ENCODE data around the gene BRMS1L.
"Not testable (repeated sequence)": the region's sequence is repeated elsewhere in the genome, so short reads cannot be mapped to it uniquely, and the experiment has no call there.

Gene BRMS1L

GRCh38 chr14:35821564-35822411, 4.3 kb upstream of the BRMS1L start:
- DNase-seq (ENCODE audit: low read depth), result no peak

GRCh38 chr14:35822501-35822900, 3.6 kb upstream of the BRMS1L start:
- DNase-seq (ENCODE audit: low read depth), result no peak

- DNase-seq (ENCODE audit: low read depth), result not testable (repeated sequence)
Observed at GRCh38 chr14:35824446-35825165, 1.5 kb upstream of the BRMS1L start.

GRCh38 chr14:35825968-35826217, 245 bp upstream of the BRMS1L start:
- DNase-seq (ENCODE audit: low read depth), result no peak

GRCh38 chr14:35826952-35827416, 846 bp downstream of the BRMS1L start:
- DNase-seq (ENCODE audit: low read depth), result no peak

- DNase-seq (ENCODE audit: low read depth), result no peak
Observed at GRCh38 chr14:35827678-35828472, 1.7 kb downstream of the BRMS1L start.

GRCh38 chr14:35829449-35829848, 3.3 kb downstream of the BRMS1L start:
- no peak for DNase-seq (ENCODE audit: low read depth)

GRCh38 chr14:35835208-35835982, 9.3 kb downstream of the BRMS1L start:
- no peak for DNase-seq (ENCODE audit: low read depth)

- DNase-seq (ENCODE audit: low read depth), result not testable (repeated sequence)
Observed at GRCh38 chr14:35841704-35842103, 15.6 kb downstream of the BRMS1L start.

- DNase-seq (ENCODE audit: low read depth), result not testable (repeated sequence)
Observed at GRCh38 chr14:35842245-35842644, 16.1 kb downstream of the BRMS1L start.

GRCh38 chr14:35844494-35844893, 18.4 kb downstream of the BRMS1L start:
- no peak for DNase-seq (ENCODE audit: low read depth)

- no peak for DNase-seq (ENCODE audit: low read depth)
Observed at GRCh38 chr14:35847636-35848035, 21.5 kb downstream of the BRMS1L start.

GRCh38 chr14:35849122-35849521, 23.0 kb downstream of the BRMS1L start:
- no peak for DNase-seq (ENCODE audit: low read depth)

GRCh38 chr14:35851823-35852222, 25.7 kb downstream of the BRMS1L start:
- DNase-seq (ENCODE audit: low read depth), result no peak

- no peak for DNase-seq (ENCODE audit: low read depth)
Observed at GRCh38 chr14:35853225-35853624, 27.1 kb downstream of the BRMS1L start.

- DNase-seq (ENCODE audit: low read depth), result no peak
Observed at GRCh38 chr14:35854696-35855270, 28.6 kb downstream of the BRMS1L start.

- no peak for DNase-seq (ENCODE audit: low read depth)
Observed at GRCh38 chr14:35855876-35856481, 29.8 kb downstream of the BRMS1L start.

- no peak for DNase-seq (ENCODE audit: low read depth)
Observed at GRCh38 chr14:35858521-35859209, 32.5 kb downstream of the BRMS1L start.

- DNase-seq (ENCODE audit: low read depth), result no peak
Observed at GRCh38 chr14:35861204-35861868, 35.2 kb downstream of the BRMS1L start.
